ENCODE data around the gene NT5C1B. TPM values are rescaled to one million over a fixed set of nuclear protein-coding genes. Genes with fewer than 3 reads are reported as not detected.
"Not testable (repeated sequence)": the region's sequence is repeated elsewhere in the genome, so short reads cannot be mapped to it uniquely, and the experiment has no call there.

NT5C1B gene
- not detected for total RNA-seq

GRCh38 chr2:18589354-18589753 lies at the start of gene NT5C1B:
TSS of gene NT5C1B (minus strand) at chr2:18589569. CDS start at chr2:18589468, 101 bp downstream.
- intact Hi-C loops (cut with DNase I; ENCODE audit: low total_unique reads): no loop called here
- WGBS, 2 donors (ENCODE audit: low coverage in 1 of 2): 83 to 85% methylated on average over 1 of the region's 1 CpG
- Histone ChIP-seq H3K36me3 (no peaks in the 10 kb centered on the region), H3K4me3 (no peak within 1 kb of the TSS), H3K4me1 (no peaks in the 10 kb centered on the region), H3K27ac (no peak within 1 kb of the TSS), H3K9me3 (no peaks in the 10 kb centered on the region), H3K27me3 (no peaks in the 10 kb centered on the region)
- no peak for DNase-seq
- TF ChIP-seq POLR2A (IDR thresholded peaks at IDR 0.05): no peak
- TF ChIP-seq CTCF (IDR thresholded peaks at IDR 0.05): no peak
- no peak for TF ChIP-seq POLR2AphosphoS5 (IDR thresholded peaks at IDR 0.05)
- no peak for TF ChIP-seq EP300 (IDR thresholded peaks at IDR 0.05; ENCODE audit: low read depth)
- in situ Hi-C loops (cut with MboI; ENCODE audit: low pct_ligation_motif_present in 1 of 4, low pct_unique_long_range_greater_than_20kb in 1 of 4, low sequenced_read_pairs in 3 of 4): no loop called here

GRCh38 chr2:18637196-18637595 lies 47.8 kb upstream of the NT5C1B start:
- intact Hi-C loops (cut with DNase I; ENCODE audit: low total_unique reads) (no loop called here), in situ Hi-C loops (cut with MboI; ENCODE audit: low pct_ligation_motif_present in 1 of 4, low pct_unique_long_range_greater_than_20kb in 1 of 4, low sequenced_read_pairs in 3 of 4) (no loop called here)
- H3K4me1 ChIP-seq: no peaks in the 10 kb centered on the region
- no peak for DNase-seq
- 59% methylated on average over 1 of the region's 1 CpG; no CpG with 5 or more reads in 1 of the 2 donors for WGBS, 2 donors (ENCODE audit: low coverage in 1 of 2)
- no peaks in the 10 kb centered on the region for H3K36me3 ChIP-seq
- TF ChIP-seq POLR2AphosphoS5 (IDR thresholded peaks at IDR 0.05): no peak
- no peak for TF ChIP-seq EP300 (IDR thresholded peaks at IDR 0.05; ENCODE audit: low read depth)
- no peak for TF ChIP-seq POLR2A (IDR thresholded peaks at IDR 0.05)
- no peak for TF ChIP-seq CTCF (IDR thresholded peaks at IDR 0.05)
- H3K27ac ChIP-seq: no peak overlapping the region
- no peak overlapping the region for H3K4me3 ChIP-seq
- peaks cover 8 to 9% of the 10 kb centered on the region in 2 donors for H3K9me3 ChIP-seq
- H3K27me3 ChIP-seq: no peaks in the 10 kb centered on the region

- H3K36me3 ChIP-seq; in situ Hi-C loops (cut with MboI; ENCODE audit: low pct_ligation_motif_present in 1 of 4, low pct_unique_long_range_greater_than_20kb in 1 of 4, low sequenced_read_pairs in 3 of 4); H3K27me3 ChIP-seq; DNase-seq; H3K4me3 ChIP-seq; H3K9me3 ChIP-seq; H3K4me1 ChIP-seq; intact Hi-C loops (cut with DNase I; ENCODE audit: low total_unique reads); H3K27ac ChIP-seq: not testable (repeated sequence)
- 88 to 91% methylated on average over 3 of the region's 3 CpGs for WGBS, 2 donors (ENCODE audit: low coverage in 1 of 2)
Observed at GRCh38 chr2:18632699-18633098, 43.3 kb upstream of the NT5C1B start.

GRCh38 chr2:18630941-18631340 lies 41.6 kb upstream of the NT5C1B start:
- no peaks in the 10 kb centered on the region for H3K4me1 ChIP-seq
- TF ChIP-seq CTCF (IDR thresholded peaks at IDR 0.05) (no peak), POLR2A (IDR thresholded peaks at IDR 0.05) (no peak), POLR2AphosphoS5 (IDR thresholded peaks at IDR 0.05) (no peak), EP300 (IDR thresholded peaks at IDR 0.05; ENCODE audit: low read depth) (no peak)
- in situ Hi-C loops (cut with MboI; ENCODE audit: low pct_ligation_motif_present in 1 of 4, low pct_unique_long_range_greater_than_20kb in 1 of 4, low sequenced_read_pairs in 3 of 4) (no loop called here), intact Hi-C loops (cut with DNase I; ENCODE audit: low total_unique reads) (no loop called here)
- H3K4me3 ChIP-seq: no peak overlapping the region
- H3K36me3 ChIP-seq: no peaks in the 10 kb centered on the region
- H3K27me3 ChIP-seq: no peaks in the 10 kb centered on the region
- H3K9me3 ChIP-seq: peaks cover 0 to 9% of the 10 kb centered on the region in 2 donors
- no peak overlapping the region for H3K27ac ChIP-seq
- no peak for DNase-seq

GRCh38 chr2:18630541-18630940 lies 41.2 kb upstream of the NT5C1B start:
- WGBS, 2 donors (ENCODE audit: low coverage in 1 of 2): 67 to 74% methylated on average over 1 of the region's 1 CpG
- TF ChIP-seq EP300 (IDR thresholded peaks at IDR 0.05; ENCODE audit: low read depth) (no peak), POLR2AphosphoS5 (IDR thresholded peaks at IDR 0.05) (no peak), CTCF (IDR thresholded peaks at IDR 0.05) (no peak), POLR2A (IDR thresholded peaks at IDR 0.05) (no peak)
- no peaks in the 10 kb centered on the region for H3K4me1 ChIP-seq
- peaks cover 0 to 9% of the 10 kb centered on the region in 2 donors for H3K9me3 ChIP-seq
- H3K36me3 ChIP-seq: no peaks in the 10 kb centered on the region
- H3K27me3 ChIP-seq: no peaks in the 10 kb centered on the region
- intact Hi-C loops (cut with DNase I; ENCODE audit: low total_unique reads): no loop called here
- in situ Hi-C loops (cut with MboI; ENCODE audit: low pct_ligation_motif_present in 1 of 4, low pct_unique_long_range_greater_than_20kb in 1 of 4, low sequenced_read_pairs in 3 of 4): no loop called here
- no peak overlapping the region for H3K4me3 ChIP-seq
- DNase-seq: no peak
- H3K27ac ChIP-seq: no peak overlapping the region

Measured in transverse colon (tissue), 4 donors.